Left ventricle myocardium superior (tissue), 1 donor: Measurements from ENCODE around the gene P3H1. TPM values are rescaled to one million over a fixed set of nuclear protein-coding genes. Genes with fewer than 3 reads are reported as not detected.
A peak's percentile ranks its signal among the peaks of the same experiment; 100 is the strongest.
"Not testable (repeated sequence)": the region's sequence is repeated elsewhere in the genome, so short reads cannot be mapped to it uniquely, and the experiment has no call there.

Source experiments
- ATAC-seq: fragments of 200-7000 bp; cut with Tn5 transposase; one replicate; pipeline ENCODE4 v1.9.1; 2020; ENCODE audit warnings: mild to moderate bottlenecking, moderate library complexity
- DNase-seq: peaks from one replicate; pipeline ENCODE4 v3.0.0-alpha.2; 2020
- intact Hi-C: fragments of 100-400 bp; cut with micrococcal nuclease; formaldehyde crosslinking; loops from one replicate; pipeline ENCODE4 v1.11.0; 2022
- total RNA-seq: library from RNA; stranded (reverse); fragmentation: NEBNext Ultra II Directional; extraction: Animal tissue kit (Norgen Biotek cat#: 25700); gene quantifications from one replicate; pipeline ENCODE4 v1.2.1, GENCODE V29; 2021
- donor health status: DM: no; HTN: yes; CAD: no; lungs with severe emphysema.

The P3H1 gene
- total RNA-seq, 1 donor from 2014 or later, result 6.2 TPM

DNA sequence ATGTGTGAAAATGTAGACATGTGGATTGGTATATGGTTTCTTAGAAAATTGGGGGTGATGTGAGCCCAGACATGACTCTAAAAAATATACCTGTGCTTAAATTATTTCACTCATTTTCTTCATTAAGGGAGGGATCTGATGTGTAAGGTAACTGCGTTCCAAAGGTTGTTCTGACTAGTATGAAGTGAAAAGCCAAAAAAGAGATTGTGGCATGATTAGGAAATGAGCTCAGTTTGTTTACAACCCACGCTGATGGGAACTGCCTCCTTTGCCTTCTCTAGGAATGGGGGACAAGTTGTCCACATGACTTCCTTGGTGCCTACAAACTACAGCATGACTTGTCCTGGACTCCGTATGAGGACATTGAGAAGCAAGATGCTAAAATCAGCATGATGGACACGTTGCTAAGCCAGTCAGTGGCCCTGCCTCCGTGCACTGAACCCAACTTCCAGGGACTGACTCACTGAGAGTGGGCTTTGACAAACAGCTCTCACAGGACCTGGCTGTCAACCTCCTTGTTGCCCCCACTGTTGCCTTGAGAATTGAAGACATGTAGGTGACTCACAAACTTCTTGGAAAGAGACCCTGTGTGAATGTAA lies 8.2 kb upstream of the P3H1 start:
- no peak for ATAC-seq
- intact Hi-C loops, result no loop called here
- DNase-seq, result no peak

DNA sequence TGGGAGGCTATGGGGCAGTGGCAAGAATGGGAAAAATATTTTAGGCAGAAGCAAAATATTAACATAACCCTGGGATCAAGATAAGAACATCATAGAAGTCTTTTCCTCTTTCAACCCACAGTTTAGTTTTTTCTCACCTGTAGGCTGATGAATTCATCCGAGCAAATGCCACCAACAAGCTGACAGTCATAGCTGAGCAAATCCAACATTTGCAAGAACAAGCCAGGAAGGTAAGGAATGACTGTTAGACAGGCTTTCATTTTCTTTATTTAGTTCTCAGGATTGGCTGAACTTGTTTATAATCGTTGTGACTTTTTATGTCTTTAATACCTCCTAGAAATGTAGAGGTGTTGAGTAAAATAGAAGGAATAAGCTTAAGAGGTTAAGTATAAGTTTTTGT lies 6.6 kb upstream of the P3H1 start:
- intact Hi-C loops, result no loop called here
- ATAC-seq (no peak), DNase-seq (no peak)

DNA sequence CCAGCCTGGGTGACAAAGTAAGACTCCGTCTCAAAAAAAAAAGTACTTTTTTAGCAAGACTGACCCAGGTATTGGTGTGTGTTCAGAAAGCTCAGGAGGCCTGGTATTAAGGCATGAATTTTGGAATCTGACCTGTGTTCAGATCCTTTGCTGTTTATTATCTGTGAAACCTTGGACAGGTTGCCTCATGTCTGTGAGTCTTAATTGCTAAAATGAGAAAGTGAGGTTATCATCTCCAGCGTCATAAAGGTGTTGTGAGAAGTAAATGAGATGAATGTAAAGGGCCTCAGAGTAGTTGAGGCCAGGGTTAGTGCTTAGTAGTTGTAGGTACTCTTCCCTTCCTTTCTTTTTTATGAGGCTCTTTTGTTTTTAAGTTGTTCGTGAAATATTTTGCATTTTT lies 3.0 kb upstream of the P3H1 start:
- intact Hi-C loops, result no loop called here
- no peak for ATAC-seq
- DNase-seq, result no peak

DNA sequence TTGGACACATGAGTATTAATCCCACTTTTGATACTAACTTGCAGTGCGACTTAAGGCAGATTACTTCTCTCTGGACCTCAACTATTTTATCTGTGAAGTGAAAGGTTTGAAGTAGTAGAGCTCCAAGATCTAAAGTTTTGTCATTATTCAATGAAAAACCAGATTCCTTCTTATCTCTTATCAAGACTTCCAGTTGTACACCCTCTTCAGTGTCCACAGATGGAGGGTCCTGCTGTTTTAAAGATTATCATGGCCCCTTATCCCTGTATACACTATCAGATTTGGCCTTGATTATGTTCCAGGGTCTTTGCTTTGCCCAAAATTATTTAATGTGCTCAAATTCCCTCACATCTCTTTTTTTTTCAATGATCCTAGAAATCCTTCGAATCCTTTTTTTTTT lies 1.3 kb upstream of the P3H1 start:
- DNase-seq (no peak), ATAC-seq (no peak)
- intact Hi-C loops, result no loop called here

GRCh38 chr1:42767510-42768000 lies 727 bp upstream of the P3H1 start:
- ATAC-seq (peak; percentile 33), DNase-seq (no peak)
- intact Hi-C loops, result no loop called here

- DNase-seq (peak; percentile 52), ATAC-seq (peak; percentile 28)
- intact Hi-C loops, result no loop called here
Observed at GRCh38 chr1:42765832-42766740, 742 bp downstream of the P3H1 start.

- intact Hi-C loops, result no loop called here
- ATAC-seq, result no peak
- DNase-seq, result no peak
Observed at GRCh38 chr1:42765269-42765668, 1.6 kb downstream of the P3H1 start.

DNA sequence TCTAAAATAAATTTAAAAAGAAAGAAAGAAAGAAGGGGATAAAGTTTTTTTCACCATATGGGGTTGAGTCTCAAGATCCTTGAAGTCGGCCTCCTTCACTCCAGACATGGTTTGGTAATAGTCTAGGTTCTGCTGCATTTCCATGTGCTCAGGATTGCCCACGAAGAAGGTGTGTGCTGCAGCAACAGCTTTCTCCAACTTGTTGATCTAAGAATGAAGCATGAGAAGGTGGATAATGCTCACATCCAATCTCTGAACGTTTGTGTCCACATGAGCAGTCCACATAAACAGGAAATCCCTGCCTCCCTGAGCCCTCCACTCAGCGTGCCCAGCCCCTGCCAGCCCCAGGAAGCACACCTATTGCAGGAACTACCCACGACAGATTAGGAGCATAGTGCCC lies 4.6 kb downstream of the P3H1 start:
- intact Hi-C loops, result no loop called here
- DNase-seq, result no peak
- ATAC-seq, result no peak

DNA sequence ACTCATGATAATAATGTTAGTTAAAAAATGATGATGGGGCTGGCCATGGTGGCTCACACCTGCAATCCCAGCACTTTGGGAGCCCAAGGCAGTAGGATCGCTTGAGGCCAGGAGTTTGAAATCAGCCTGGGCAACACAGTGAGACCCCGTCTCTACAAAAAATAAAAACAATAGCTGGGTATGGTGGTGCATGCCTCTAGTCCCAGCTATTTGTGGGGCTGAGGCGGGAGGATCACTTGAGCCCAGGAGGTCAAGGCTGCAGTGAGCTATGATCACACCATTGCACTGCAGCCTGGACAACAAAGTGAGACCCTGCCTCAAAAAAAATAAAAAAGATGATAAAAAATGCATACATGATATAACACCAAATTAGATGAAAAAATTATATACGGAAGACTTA lies 5.3 kb downstream of the P3H1 start:
- intact Hi-C loops, result no loop called here
- DNase-seq (no peak), ATAC-seq (no peak)

- DNase-seq (no peak), ATAC-seq (no peak)
- intact Hi-C loops, result no loop called here
Observed at GRCh38 chr1:42759114-42759513, 7.7 kb downstream of the P3H1 start.

DNA sequence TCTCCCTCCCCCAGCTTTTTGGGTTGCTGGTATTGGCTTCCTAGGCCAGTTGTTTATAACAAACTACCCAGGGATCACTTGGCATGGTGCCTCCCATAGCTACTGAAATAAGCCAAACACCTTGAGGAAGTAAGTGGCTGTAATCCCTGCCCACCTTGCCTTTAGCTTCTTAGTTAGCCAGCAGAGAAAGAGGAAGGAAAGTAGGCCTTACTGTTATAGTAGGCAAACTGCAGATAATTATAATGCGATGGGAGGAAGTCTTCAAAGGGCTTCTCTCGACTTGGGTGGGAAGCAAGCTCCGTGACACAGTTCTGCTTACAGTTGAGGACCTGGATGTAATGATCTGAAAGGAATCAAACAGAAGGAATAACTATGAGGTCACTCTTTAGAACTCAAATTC lies 8.2 kb downstream of the P3H1 start:
- ATAC-seq, result no peak
- no peak for DNase-seq
- intact Hi-C loops, result no loop called here

GRCh38 chr1:42757892-42758275 lies 8.9 kb downstream of the P3H1 start:
- DNase-seq, result no peak
- ATAC-seq, result no peak
- intact Hi-C loops, result no loop called here

GRCh38 chr1:42756956-42757891 lies 9.6 kb downstream of the P3H1 start:
- intact Hi-C loops, result no loop called here
- DNase-seq (no peak), ATAC-seq (peak; percentile 60)

GRCh38 chr1:42753070-42753469 lies 13.8 kb downstream of the P3H1 start:
- intact Hi-C loops, result no loop called here
- DNase-seq (no peak), ATAC-seq (no peak)

GRCh38 chr1:42752284-42752683 lies 14.5 kb downstream of the P3H1 start:
- no peak for DNase-seq
- intact Hi-C loops, result no loop called here
- no peak for ATAC-seq

GRCh38 chr1:42751511-42752070 lies 15.2 kb downstream of the P3H1 start:
- DNase-seq, ATAC-seq, intact Hi-C loops: not testable (repeated sequence)

DNA sequence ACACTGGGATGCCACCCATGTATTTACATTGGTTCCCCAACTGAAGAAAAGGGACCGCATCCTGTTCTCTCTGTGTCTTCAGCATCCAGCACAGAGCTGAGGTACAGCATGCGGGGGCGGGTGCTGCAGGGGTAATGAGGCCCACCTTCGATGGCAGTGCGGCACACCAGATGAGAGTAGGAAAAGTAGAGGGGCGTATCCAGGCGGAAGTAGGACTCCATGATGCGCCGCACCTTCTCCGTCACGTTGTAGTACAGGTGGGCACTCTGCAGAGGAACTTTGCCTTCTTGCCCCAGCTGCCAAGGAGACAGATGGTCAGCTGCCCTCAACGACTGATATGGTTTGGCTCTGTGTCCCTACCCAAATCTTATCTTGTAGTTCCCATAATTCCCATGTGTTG lies 16.8 kb downstream of the P3H1 start:
- intact Hi-C loops, result no loop called here
- ATAC-seq, result no peak
- DNase-seq, result no peak

DNA sequence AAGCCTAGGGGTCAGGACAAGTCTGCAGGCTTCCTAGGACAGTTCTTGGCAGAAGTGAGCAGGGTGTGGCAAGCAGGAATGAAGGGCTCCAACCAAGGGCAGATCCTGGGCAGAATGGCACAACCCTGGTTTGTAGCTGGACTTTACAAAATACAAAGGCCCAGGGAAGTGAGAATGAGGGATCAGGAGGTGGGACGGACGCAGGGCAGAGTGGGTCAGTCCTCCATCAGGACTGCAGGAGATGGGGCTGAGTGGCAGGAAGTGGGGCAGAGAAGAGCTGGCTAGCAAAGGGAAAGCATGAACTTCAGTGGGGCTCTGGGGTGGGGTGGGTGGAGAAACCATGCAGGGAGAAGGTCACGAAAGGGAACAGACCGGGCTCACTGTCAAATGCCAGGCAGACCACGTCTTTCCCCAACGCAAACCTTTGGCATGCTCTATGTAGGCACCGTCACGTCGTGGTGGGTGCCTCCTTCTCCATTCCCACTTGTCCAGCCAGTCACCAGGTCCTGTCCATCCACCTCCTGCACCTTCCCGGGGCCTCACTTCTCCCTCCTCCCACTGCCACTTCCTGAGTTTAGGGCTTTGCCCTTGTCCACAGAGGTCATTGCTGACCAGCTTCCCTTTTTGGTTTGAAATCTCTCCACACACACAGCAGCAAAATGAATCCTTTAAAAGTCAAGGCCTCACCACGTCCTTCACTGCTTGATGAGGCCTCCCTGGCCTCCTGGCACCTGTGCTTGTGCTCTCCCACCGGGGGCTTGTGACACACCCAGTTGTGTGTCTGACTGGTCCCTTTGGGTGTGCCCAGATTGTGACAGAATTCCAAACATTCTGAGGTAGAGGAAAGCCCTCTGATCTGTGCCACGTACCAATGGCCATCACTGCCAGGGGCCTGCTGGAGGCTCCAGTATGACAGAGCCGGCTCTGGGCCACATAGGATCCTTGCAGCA lies 18.1 kb downstream of the P3H1 start:
- DNase-seq, result no peak
- intact Hi-C loops, result loop anchor here (10.0 kb wide), 1 partner anchor 174 kb away; no protein-coding TSS in a partner anchor
- no peak for ATAC-seq
